IMR-90 (cell line): Measurements from ENCODE around the gene PCCA. TPM values are rescaled to one million over a fixed set of nuclear protein-coding genes. Genes with fewer than 3 reads are reported as not detected.

Experiments used
- ATAC-seq: fragments of 200-7000 bp; cut with Tn5 transposase; 2 replicates; pipeline ENCODE4 v1.9.1; 2020; ENCODE audit warnings: low read depth, mild to moderate bottlenecking, moderate library complexity
- BruUV-seq: library from RNA; stranded (reverse); fragments of 400-500 nt; replicated peaks from 2 replicates; lab custom pipeline; 2021; lab: Mats Ljungman, UMichigan
- CTCF ChIA-PET: fragments of 300-600 bp; formaldehyde crosslinking; extraction: SDS; loops from one replicate; lab custom pipeline; 2021; ENCODE audit warnings: antibody characterized with exemption; lab: Yijun Ruan, JAX
- POLR2A ChIA-PET: fragments of 300-600 bp; sonication (Branson Sonifier 250); formaldehyde crosslinking; loops from one replicate; lab custom pipeline; 2022; ENCODE audit warnings: antibody characterized with exemption; ENCODE audit not compliant: unreplicated experiment; lab: Charles Lee
- DNase-seq: peaks from one replicate; pipeline ENCODE4 v3.0.0; 2013
- H2AFZ ChIP-seq: replicated peaks from 2 replicates; pipeline ENCODE3; 2013; ENCODE audit warnings: low read length, mild to moderate bottlenecking; ENCODE audit not compliant: poor library complexity
- H2AK5ac ChIP-seq: 2 replicates; pipeline ENCODE4 v1.6.1; 2013; ENCODE audit warnings: low read depth, low read length, inconsistent platforms
- H2AK9ac ChIP-seq: replicated peaks from 2 replicates; pipeline ENCODE3; 2013; ENCODE audit warnings: mild to moderate bottlenecking, low read depth, low read length, moderate library complexity; ENCODE audit not compliant: poor library complexity
- H2BK120ac ChIP-seq: 2 replicates; pipeline ENCODE4 v1.6.1; 2013; ENCODE audit warnings: low read depth, low read length, inconsistent platforms
- H2BK15ac ChIP-seq: 3 replicates; pipeline ENCODE4 v1.6.1; 2013; ENCODE audit warnings: low read depth, low read length, inconsistent platforms
- H2BK20ac ChIP-seq: 2 replicates; pipeline ENCODE4 v1.6.1; 2013; ENCODE audit warnings: low read depth, mild to moderate bottlenecking, inconsistent platforms, low read length, moderate library complexity
- H2BK5ac ChIP-seq: 2 replicates; pipeline ENCODE4 v1.6.1; 2013; ENCODE audit warnings: mild to moderate bottlenecking, low read depth, low read length, inconsistent platforms; ENCODE audit not compliant: poor library complexity, severe bottlenecking
- H3K14ac ChIP-seq: replicated peaks from 2 replicates; pipeline ENCODE4 v1.6.1; 2013; ENCODE audit warnings: low read depth, low read length, inconsistent platforms
- H3K18ac ChIP-seq: 2 replicates; pipeline ENCODE4 v1.6.1; 2013; ENCODE audit warnings: low read depth, low read length, control low read depth
- H3K23ac ChIP-seq: 2 replicates; pipeline ENCODE4 v1.6.1; 2013; ENCODE audit warnings: low read depth, low read length, inconsistent platforms
- H3K27ac ChIP-seq: 2 replicates; pipeline ENCODE4 v1.5.1; 2013; ENCODE audit warnings: mild to moderate bottlenecking, control low read depth, low read length; ENCODE audit not compliant: insufficient read depth
- H3K27me3 ChIP-seq: 2 replicates; pipeline ENCODE4 v1.6.1; 2013; ENCODE audit warnings: low read length; ENCODE audit not compliant: control insufficient read depth, insufficient read depth
- H3K36me3 ChIP-seq: 2 replicates; pipeline ENCODE4 v1.6.1; 2013; ENCODE audit warnings: low read length, mixed read lengths; ENCODE audit not compliant: control insufficient read depth, insufficient read depth
- H3K4ac ChIP-seq: 2 replicates; pipeline ENCODE4 v1.6.1; 2013; ENCODE audit warnings: low read depth, low read length, inconsistent platforms
- H3K4me1 ChIP-seq: 2 replicates; pipeline ENCODE4 v1.6.1; 2013; ENCODE audit warnings: low read length, mixed read lengths; ENCODE audit not compliant: control insufficient read depth, insufficient read depth
- H3K4me2 ChIP-seq: 2 replicates; pipeline ENCODE4 v1.6.1; 2013; ENCODE audit warnings: low read depth, mild to moderate bottlenecking, control low read depth, low read length, moderate library complexity
- H3K4me3 ChIP-seq: 2 replicates; pipeline ENCODE4 v1.5.1; 2013; ENCODE audit warnings: low read depth, mild to moderate bottlenecking, control low read depth, low read length, moderate library complexity; ENCODE audit not compliant: insufficient read depth
- H3K56ac ChIP-seq: 2 replicates; pipeline ENCODE4 v1.6.1; 2013; ENCODE audit warnings: low read length, inconsistent platforms; ENCODE audit not compliant: insufficient read depth; ENCODE audit errors: extremely low read depth
- H3K79me1 ChIP-seq, 2 experiments: 2 replicates each; pipeline ENCODE4 v1.6.1; 2013; ENCODE audit warnings: low read length in 2 of 2, inconsistent platforms in 1 of 2, low read depth in 1 of 2
- H3K9ac ChIP-seq: 2 replicates; pipeline ENCODE4 v1.6.1; 2013; ENCODE audit warnings: low read depth, low read length, control low read depth
- H3K9me1 ChIP-seq: 2 replicates; pipeline ENCODE4 v1.6.1; 2013; ENCODE audit warnings: low read length, inconsistent platforms; ENCODE audit not compliant: insufficient read depth
- H3K9me3 ChIP-seq: 2 replicates; pipeline ENCODE4 v1.6.1; 2013; ENCODE audit warnings: low read length; ENCODE audit not compliant: control insufficient read depth, insufficient read depth
- H4K20me1 ChIP-seq: 2 replicates; pipeline ENCODE4 v1.6.1; 2013; ENCODE audit warnings: low read length, inconsistent platforms; ENCODE audit not compliant: insufficient read depth
- H4K5ac ChIP-seq: 2 replicates; pipeline ENCODE4 v1.6.1; 2013; ENCODE audit warnings: mild to moderate bottlenecking, low read depth, low read length, control low read depth
- H4K8ac ChIP-seq, 2 experiments: 2 replicates each; pipeline ENCODE4 v1.6.1; 2013; ENCODE audit warnings: low read depth in 2 of 2, low read length in 2 of 2, control low read depth in 1 of 2, inconsistent platforms in 1 of 2
- H4K91ac ChIP-seq: 2 replicates; pipeline ENCODE4 v1.6.1; 2013; ENCODE audit warnings: low read depth, low read length, inconsistent platforms; ENCODE audit not compliant: insufficient read depth
- CEBPB ChIP-seq: IDR thresholded peaks from 2 replicates; pipeline ENCODE4 v1.6.1; 2012; ENCODE audit warnings: low read depth, low read length, improper control_type of control experiment
- SMC3 ChIP-seq: fragments of 150-350 bp; IDR thresholded peaks from 2 replicates; pipeline ENCODE4 v1.6.1; 2016; ENCODE audit warnings: low read depth, mild to moderate bottlenecking, antibody characterized with exemption, low read length, moderate library complexity
- WGBS, 2 experiments: methylation state at CpG; one replicate each; pipeline versions ENCODE4 v1.1.5 to v1.1.7; 2013; ENCODE audit warnings: missing lambda C conversion rate in 2 of 2; ENCODE audit not compliant: insufficient read length in 1 of 2; ENCODE audit errors: extremely low coverage in 2 of 2; 5-methylcytosine and 5-hydroxymethylcytosine counted together
- dilution Hi-C: fragments of 300-500 bp; cut with HindIII; formaldehyde crosslinking; loops from one replicate; pipeline ENCODE4 v1.14.3; 2018; ENCODE audit warnings: low sequenced_read_pairs; ENCODE audit not compliant: unreplicated experiment
- in situ Hi-C: fragments of 300-500 bp; cut with MboI; formaldehyde crosslinking; loops from 3 replicates; pipeline ENCODE4 v1.14.3; 2019; ENCODE audit warnings: low sequenced_read_pairs, inconsistent platforms, mixed read lengths
- intact Hi-C: fragments of 100-400 bp; cut with micrococcal nuclease; formaldehyde crosslinking; loops from 2 replicates; pipeline ENCODE4 v1.10.0; 2022
- polyA plus RNA-seq, 3 experiments: library from polyadenylated mRNA; depleted of rRNA; stranded (reverse); fragments of >200 nt; gene quantifications; 2 replicates each; pipeline ENCODE4 v1.2.3, GENCODE V29; 2012; ENCODE audit warnings: low replicate concordance in 1 of 3
- total RNA-seq: library from RNA; depleted of rRNA; stranded (reverse); fragments of >200 nt; gene quantifications from 2 replicates; pipeline ENCODE4 v1.2.3, GENCODE V29; 2012

The PCCA gene
- total and polyA plus RNA-seq, 2 of the 4 experiments (the other 2 are of a cell fraction), result 7.6 to 24.0 TPM

DNA sequence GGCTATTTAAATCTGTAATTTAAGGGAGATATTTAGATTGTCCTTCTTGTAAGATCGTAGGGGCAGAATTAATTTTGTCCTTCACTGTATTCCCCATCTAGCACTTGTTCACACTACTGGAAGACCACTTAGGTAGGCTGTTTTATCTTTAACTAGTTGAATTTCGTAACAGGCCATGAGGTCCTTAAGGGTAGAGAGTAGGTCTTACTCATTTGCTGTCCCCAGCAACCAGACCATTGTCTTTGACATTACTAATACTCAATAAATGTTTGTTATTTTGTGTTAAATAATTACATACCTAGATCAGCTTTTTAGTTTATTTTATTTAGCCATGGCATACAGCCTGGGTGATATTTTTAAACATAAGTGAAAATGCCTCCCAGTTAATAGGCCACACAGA, 177.1 kb downstream of the PCCA start:
- WGBS, 2 experiments, result no CpG with 5 or more reads among the region's 2 CpGs

More for the DNA sequence above, 177.1 kb downstream of the PCCA start:
- H3K14ac ChIP-seq, result no peak overlapping the region
- no peak overlapping the region for H3K27ac ChIP-seq
- H2AFZ ChIP-seq, result no peak overlapping the region
- BruUV-seq, result no TSS peak
- no peak for DNase-seq
- H4K5ac ChIP-seq, result no peak overlapping the region
- no peak overlapping the region for H3K4me2 ChIP-seq
- no peak overlapping the region for H3K4me3 ChIP-seq
- H4K8ac ChIP-seq, result no peak overlapping the region
- no peak overlapping the region for H2AK5ac ChIP-seq
- H3K18ac ChIP-seq, result no peak overlapping the region
- in situ Hi-C loops (no loop called here), intact Hi-C loops (no loop called here), dilution Hi-C loops (no loop called here)
- H4K91ac ChIP-seq, result no peak overlapping the region
- ChIA-PET POLR2A (no interaction called here), CTCF (no interaction called here)
- peaks cover 4% of the 10 kb centered on the region; the same call in 1 of the 2 replicates for H3K9me1 ChIP-seq
- H2BK120ac ChIP-seq, result no peak overlapping the region
- no peaks in the 10 kb centered on the region for H4K20me1 ChIP-seq
- no peak overlapping the region for H3K23ac ChIP-seq
- peaks cover 5% of the 10 kb centered on the region; the same call in 1 of the 2 replicates for H3K36me3 ChIP-seq
- H2BK15ac ChIP-seq, result no peak overlapping the region
- H3K9ac ChIP-seq, result no peak overlapping the region
- peaks cover 1% of the 10 kb centered on the region; the same call in 1 of the 2 replicates for H3K4me1 ChIP-seq
- H3K79me1 ChIP-seq, result 0 out of 4 replicates have a peak, but pooled peaks cover 0 to 3% of the 10 kb centered on the region in 2 experiments
- no peak overlapping the region for H3K56ac ChIP-seq
- no peaks in the 10 kb centered on the region for H3K27me3 ChIP-seq
- no peak for ATAC-seq
- H2BK20ac ChIP-seq, result no peak overlapping the region
- no peak overlapping the region for H2BK5ac ChIP-seq
- no peaks in the 10 kb centered on the region for H3K9me3 ChIP-seq
- H3K4ac ChIP-seq, result no peak overlapping the region
- TF ChIP-seq CEBPB, result 0 out of 2 replicates have a peak, but pooled peaks have one; percentile 24
- TF ChIP-seq SMC3, result no peak
- H2AK9ac ChIP-seq, result no peak overlapping the region
